HL-60 (cell line): ENCODE results near the gene CIT.

Source experiments
- DNase-seq, 2 experiments: peaks; one replicate each; pipeline ENCODE4 v3.0.0-alpha.2; 2010 to 2020; ENCODE audit warnings: low read depth in 1 of 2, low spot score in 1 of 2
- H3K27ac ChIP-seq: fragments of 250-450 bp; sonication (Bioruptor Pico); replicated peaks from 2 replicates; pipeline ENCODE4 v1.5.1; 2020; ENCODE audit warnings: mild to moderate bottlenecking, moderate library complexity
- H3K27me3 ChIP-seq: fragments of 250-450 bp; sonication (Bioruptor Pico); 2 replicates; pipeline ENCODE4 v1.5.1; 2021; ENCODE audit warnings: mild to moderate bottlenecking, moderate library complexity; ENCODE audit not compliant: insufficient read depth, poor library complexity, severe bottlenecking
- H3K4me3 ChIP-seq: replicated peaks from 2 replicates; pipeline ENCODE4 v1.5.1; 2011; ENCODE audit warnings: mild to moderate bottlenecking, control low read depth, low read length; ENCODE audit not compliant: insufficient read depth
- CTCF ChIP-seq: IDR thresholded peaks from one replicate; pipeline ENCODE4 v1.5.1; 2011; ENCODE audit warnings: low read length, control low read depth, inconsistent platforms; ENCODE audit not compliant: insufficient read depth
- GABPA ChIP-seq: IDR thresholded peaks from 2 replicates; pipeline ENCODE4 v1.6.1; 2012; ENCODE audit warnings: low read depth
- POLR2AphosphoS5 ChIP-seq: IDR thresholded peaks from 2 replicates; pipeline ENCODE4 v1.6.1; 2012; ENCODE audit warnings: low read depth
- SPI1 ChIP-seq: IDR thresholded peaks from 2 replicates; pipeline ENCODE4 v1.6.1; 2012; ENCODE audit warnings: low read depth, mild to moderate bottlenecking, borderline replicate concordance
- TF ChIP-seq, protein P1 (sequence below): IDR thresholded peaks from 2 replicates; pipeline ENCODE4 v1.6.1; 2012; ENCODE audit warnings: low read depth; ENCODE audit not compliant: insufficient replicate concordance

The CIT gene

GRCh38 chr12:119667577-119668323, 209.4 kb downstream of the CIT start, which contains the start of gene PRKAB1:
TSS of gene PRKAB1 (plus strand) at chr12:119668133. CDS start at chr12:119668245, 112 bp downstream.
- TF ChIP-seq GABPA (peak; percentile 97), CTCF (peak; percentile 83), SPI1 (peak; percentile 44; the same call in 1 of the 2 replicates), POLR2AphosphoS5 (peak; percentile 70; the same call in 1 of the 2 replicates)
- TF ChIP-seq, protein P1, sequence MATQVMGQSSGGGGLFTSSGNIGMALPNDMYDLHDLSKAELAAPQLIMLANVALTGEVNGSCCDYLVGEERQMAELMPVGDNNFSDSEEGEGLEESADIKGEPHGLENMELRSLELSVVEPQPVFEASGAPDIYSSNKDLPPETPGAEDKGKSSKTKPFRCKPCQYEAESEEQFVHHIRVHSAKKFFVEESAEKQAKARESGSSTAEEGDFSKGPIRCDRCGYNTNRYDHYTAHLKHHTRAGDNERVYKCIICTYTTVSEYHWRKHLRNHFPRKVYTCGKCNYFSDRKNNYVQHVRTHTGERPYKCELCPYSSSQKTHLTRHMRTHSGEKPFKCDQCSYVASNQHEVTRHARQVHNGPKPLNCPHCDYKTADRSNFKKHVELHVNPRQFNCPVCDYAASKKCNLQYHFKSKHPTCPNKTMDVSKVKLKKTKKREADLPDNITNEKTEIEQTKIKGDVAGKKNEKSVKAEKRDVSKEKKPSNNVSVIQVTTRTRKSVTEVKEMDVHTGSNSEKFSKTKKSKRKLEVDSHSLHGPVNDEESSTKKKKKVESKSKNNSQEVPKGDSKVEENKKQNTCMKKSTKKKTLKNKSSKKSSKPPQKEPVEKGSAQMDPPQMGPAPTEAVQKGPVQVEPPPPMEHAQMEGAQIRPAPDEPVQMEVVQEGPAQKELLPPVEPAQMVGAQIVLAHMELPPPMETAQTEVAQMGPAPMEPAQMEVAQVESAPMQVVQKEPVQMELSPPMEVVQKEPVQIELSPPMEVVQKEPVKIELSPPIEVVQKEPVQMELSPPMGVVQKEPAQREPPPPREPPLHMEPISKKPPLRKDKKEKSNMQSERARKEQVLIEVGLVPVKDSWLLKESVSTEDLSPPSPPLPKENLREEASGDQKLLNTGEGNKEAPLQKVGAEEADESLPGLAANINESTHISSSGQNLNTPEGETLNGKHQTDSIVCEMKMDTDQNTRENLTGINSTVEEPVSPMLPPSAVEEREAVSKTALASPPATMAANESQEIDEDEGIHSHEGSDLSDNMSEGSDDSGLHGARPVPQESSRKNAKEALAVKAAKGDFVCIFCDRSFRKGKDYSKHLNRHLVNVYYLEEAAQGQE, result no peak
- Histone ChIP-seq H3K27ac (peak within 1 kb of the TSS; percentile 90), H3K4me3 (peak within 1 kb of the TSS; percentile 98)

DNA sequence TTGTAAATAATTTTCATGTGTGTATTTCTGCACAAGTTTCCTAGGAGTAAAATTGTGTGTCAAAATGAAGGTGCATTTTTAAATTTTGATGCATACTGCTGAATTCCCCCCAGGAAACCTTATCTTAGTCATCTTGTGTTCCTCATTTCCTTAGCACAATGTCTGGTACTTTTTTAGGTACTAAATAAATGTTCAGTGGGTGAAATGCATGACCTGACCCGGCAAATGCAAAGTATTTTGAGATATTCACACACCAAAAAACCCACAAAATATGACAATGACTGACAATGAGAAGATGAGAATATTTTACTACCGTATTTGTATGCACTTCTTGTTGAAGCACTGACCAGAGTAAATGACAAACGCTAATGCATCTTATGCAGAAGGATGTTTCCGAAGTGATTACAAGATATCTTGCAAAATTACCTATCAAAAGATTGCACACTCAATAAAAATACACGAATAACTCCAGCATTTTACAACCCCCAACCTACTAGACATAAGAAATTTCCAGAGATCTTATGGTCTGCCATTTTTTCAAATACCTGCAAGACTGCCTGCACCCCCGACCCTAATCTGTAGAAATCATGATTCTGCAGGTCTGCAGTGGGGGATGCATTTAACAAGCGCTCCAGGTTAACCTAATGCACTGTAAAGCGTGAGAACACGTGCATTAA, 210.1 kb downstream of the CIT start:
- Histone ChIP-seq H3K27ac (peak overlapping the region; percentile 68), H3K4me3 (peak overlapping the region; percentile 39), H3K27me3 (no peaks in the 10 kb centered on the region)
- TF ChIP-seq POLR2AphosphoS5 (no peak), SPI1 (0 out of 2 replicates have a peak, but pooled peaks have one; percentile 38)
- no peak for DNase-seq

More at GRCh38 chr12:119667577-119668323, 209.4 kb downstream of the CIT start, which contains the start of gene PRKAB1:
- peak; percentile 96 to 98 for DNase-seq
- no peaks in the 10 kb centered on the region for H3K27me3 ChIP-seq

- TF ChIP-seq SPI1 (peak; percentile 68), CTCF (no peak)
- Histone ChIP-seq H3K27ac (peak overlapping the region; percentile 68), H3K27me3 (no peaks in the 10 kb centered on the region), H3K4me3 (no peak overlapping the region)
- DNase-seq, result peak in 1 of 2 experiments; percentile 41
Measured at GRCh38 chr12:119666226-119666795, 210.8 kb downstream of the CIT start.

DNA sequence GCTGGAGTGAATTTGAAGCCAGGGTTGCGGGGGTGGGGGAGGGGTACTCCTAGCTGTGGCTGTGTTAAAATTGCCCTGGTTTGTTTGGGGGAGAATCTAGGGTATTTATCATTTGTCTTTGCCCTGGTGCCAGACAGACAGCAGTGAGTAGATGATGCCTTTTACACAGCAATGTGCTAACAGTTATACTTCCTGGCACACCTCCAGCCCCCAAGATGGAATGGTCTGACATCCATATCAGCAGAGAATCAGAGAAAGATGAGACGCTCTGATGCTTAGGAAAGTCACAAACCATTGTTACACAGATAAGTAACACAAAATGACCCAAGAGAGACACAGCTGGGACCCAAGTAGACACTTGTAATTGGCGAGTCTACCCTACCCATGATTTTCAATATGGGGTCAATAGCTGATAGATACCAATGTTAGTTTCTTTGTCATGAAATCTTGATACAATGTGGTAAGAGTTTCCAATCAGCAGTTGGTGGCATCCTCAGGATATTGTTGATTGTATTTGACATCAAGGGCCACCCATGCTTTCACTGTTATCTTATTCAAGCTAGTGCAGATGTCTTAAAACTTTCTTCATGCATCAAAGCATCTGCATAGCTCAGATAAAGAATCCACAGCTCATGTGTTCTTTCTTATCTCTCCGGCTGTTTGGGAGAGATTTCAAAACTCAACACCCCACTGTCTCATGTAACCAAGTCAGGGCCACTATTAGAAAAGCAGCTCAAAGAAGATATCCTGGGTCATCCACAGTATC, 211.8 kb downstream of the CIT start:
- TF ChIP-seq, protein P1, result no peak
- TF ChIP-seq POLR2AphosphoS5 (no peak), CTCF (no peak), GABPA (no peak), SPI1 (no peak)
- Histone ChIP-seq H3K27me3 (no peaks in the 10 kb centered on the region), H3K27ac (peak overlapping the region; percentile 68), H3K4me3 (no peak overlapping the region)
- DNase-seq, result no peak
